SKM-1 treated with dmso at 0.1 percent for 144 hours (cell line): ENCODE measurements around the gene FRG2B.
A peak's percentile ranks its signal among the peaks of the same experiment; 100 is the strongest.
"Not testable (repeated sequence)": the region's sequence is repeated elsewhere in the genome, so short reads cannot be mapped to it uniquely, and the experiment has no call there.

Experiments
- DNase-seq: peaks from one replicate; lab custom pipeline; 2025; ENCODE audit not compliant: unreplicated experiment; lab: John Stamatoyannopoulos, UW

FRG2B gene

GRCh38 chr10:133626695-133627094 is at the start of gene FRG2B:
Gene FRG2B (minus strand): TSS chr10:133626795. CDS start chr10:133626742, 53 bp downstream.
- DNase-seq, result not testable (repeated sequence)

- DNase-seq, result not testable (repeated sequence)
These were observed 40.9 kb upstream of the FRG2B start for GRCh38 chr10:133667446-133667845.

GRCh38 chr10:133663544-133664160 is 37.1 kb upstream of the FRG2B start:
- DNase-seq, result not testable (repeated sequence)

- not testable (repeated sequence) for DNase-seq
These were observed 34.5 kb upstream of the FRG2B start for GRCh38 chr10:133661122-133661521.

- DNase-seq, result not testable (repeated sequence)
These were observed 33.9 kb upstream of the FRG2B start for GRCh38 chr10:133660516-133660915.

- DNase-seq, result not testable (repeated sequence)
These were observed 30.7 kb upstream of the FRG2B start for GRCh38 chr10:133657276-133657675.

GRCh38 chr10:133648872-133649455 is 22.4 kb upstream of the FRG2B start:
- DNase-seq, result not testable (repeated sequence)

GRCh38 chr10:133647075-133647748 is 20.6 kb upstream of the FRG2B start:
- DNase-seq, result not testable (repeated sequence)

GRCh38 chr10:133637846-133638235 is 11.2 kb upstream of the FRG2B start:
- DNase-seq, result not testable (repeated sequence)

- DNase-seq, result not testable (repeated sequence)
These were observed 10.7 kb upstream of the FRG2B start for GRCh38 chr10:133637202-133637845.

- not testable (repeated sequence) for DNase-seq
These were observed 4.2 kb upstream of the FRG2B start for GRCh38 chr10:133630723-133631249.

GRCh38 chr10:133622544-133622943 is 4.1 kb downstream of the FRG2B start:
- DNase-seq, result not testable (repeated sequence)

- no peak for DNase-seq
These were observed 7.7 kb downstream of the FRG2B start for GRCh38 chr10:133618851-133619250.

- no peak for DNase-seq
These were observed 9.4 kb downstream of the FRG2B start for GRCh38 chr10:133617196-133617595.

- DNase-seq, result no peak
These were observed 10.0 kb downstream of the FRG2B start for GRCh38 chr10:133616371-133617130.

GRCh38 chr10:133614830-133615580 is 11.6 kb downstream of the FRG2B start:
- DNase-seq, result no peak

- no peak for DNase-seq
These were observed 12.9 kb downstream of the FRG2B start for GRCh38 chr10:133613699-133614098.

- no peak for DNase-seq
These were observed 15.5 kb downstream of the FRG2B start for GRCh38 chr10:133611079-133611478.

- peak; percentile 19 for DNase-seq
These were observed 17.7 kb downstream of the FRG2B start for GRCh38 chr10:133608855-133609254.

GRCh38 chr10:133603434-133603833 is 23.2 kb downstream of the FRG2B start:
- DNase-seq, result not testable (repeated sequence)
